Thymus (tissue), 11 donors: ENCODE data around the gene ASH1L. TPM values are rescaled to one million over a fixed set of nuclear protein-coding genes. Genes with fewer than 3 reads are reported as not detected.
"Not testable (repeated sequence)": the region's sequence is repeated elsewhere in the genome, so short reads cannot be mapped to it uniquely, and the experiment has no call there.

Experiments
- DNase-seq, 9 donors: peaks; one replicate each; pipeline ENCODE4 v3.0.0-alpha.2; 2013; ENCODE audit warnings: low spot score in 9 of 9, low read depth in 6 of 9, missing footprints in 1 of 9
- H3K27ac ChIP-seq, 2 donors: one replicate each; pipeline ENCODE4 v1.5.1; 2013; ENCODE audit warnings: control low read depth in 1 of 2, low read depth in 1 of 2, low read length in 1 of 2, mild to moderate bottlenecking in 1 of 2, moderate library complexity in 1 of 2
- H3K27me3 ChIP-seq, 2 donors: one replicate each; pipeline ENCODE4 v1.5.1; 2013; ENCODE audit warnings: low read length in 1 of 2; ENCODE audit not compliant: control insufficient read depth in 2 of 2, insufficient read depth in 1 of 2
- H3K36me3 ChIP-seq, 2 donors: one replicate each; pipeline ENCODE4 v1.5.1; 2013; ENCODE audit warnings: low read length in 1 of 2, mild to moderate bottlenecking in 1 of 2, moderate library complexity in 1 of 2; ENCODE audit not compliant: control insufficient read depth in 2 of 2, insufficient read depth in 2 of 2
- H3K4me1 ChIP-seq, 2 donors: one replicate each; pipeline ENCODE4 v1.5.1; 2013; ENCODE audit warnings: low read length in 2 of 2; ENCODE audit not compliant: control insufficient read depth in 2 of 2, insufficient read depth in 2 of 2
- H3K4me3 ChIP-seq, 2 donors: one replicate each; pipeline ENCODE4 v1.5.1; 2013; ENCODE audit warnings: low read length in 2 of 2, control low read depth in 1 of 2, mild to moderate bottlenecking in 1 of 2
- H3K9me3 ChIP-seq, 2 donors: one replicate each; pipeline ENCODE4 v1.5.1; 2013; ENCODE audit warnings: low read length in 1 of 2, mild to moderate bottlenecking in 1 of 2; ENCODE audit not compliant: control insufficient read depth in 2 of 2, insufficient read depth in 1 of 2
- WGBS: extraction: QIAGEN DNeasy Blood & Tissue Kit; methylation state at CpG from one replicate; pipeline ENCODE4 v1.1.7; 2013; 5-methylcytosine and 5-hydroxymethylcytosine counted together
- polyA plus RNA-seq: library from polyadenylated mRNA; stranded (reverse); fragments of 200-250 nt; gene quantifications from one replicate; pipeline ENCODE4 v1.2.3, GENCODE V29; 2013
- total RNA-seq: library from RNA; stranded (reverse); fragments of 120-200 nt; gene quantifications from one replicate; pipeline ENCODE4 v1.2.4, GENCODE V29; 2013
- donor health status: healthy.

Gene ASH1L
- total and polyA plus RNA-seq, 2 donors = 6.3 to 20.7 TPM

GRCh38 chr1:155529929-155530328 is 32.7 kb downstream of the ASH1L start:
- Histone ChIP-seq H3K36me3 (no peaks in the 10 kb centered on the region), H3K27me3 (no peaks in the 10 kb centered on the region), H3K4me1 (peaks cover 0 to 4% of the 10 kb centered on the region in 2 donors), H3K27ac (no peak overlapping the region), H3K9me3 (no peaks in the 10 kb centered on the region), H3K4me3 (no peak overlapping the region)
- 95% methylated on average over 3 of the region's 3 CpGs for WGBS
- no peak for DNase-seq

GRCh38 chr1:155529109-155529508 is 33.5 kb downstream of the ASH1L start:
- no peaks in the 10 kb centered on the region for H3K9me3 ChIP-seq
- H3K4me1 ChIP-seq = peaks cover 0 to 4% of the 10 kb centered on the region in 2 donors
- 91% methylated on average over 2 of the region's 2 CpGs for WGBS
- no peak for DNase-seq
- H3K36me3 ChIP-seq = no peaks in the 10 kb centered on the region
- H3K27ac ChIP-seq = no peak overlapping the region
- H3K27me3 ChIP-seq = no peaks in the 10 kb centered on the region
- H3K4me3 ChIP-seq = no peak overlapping the region

GRCh38 chr1:155527677-155528076 is 34.9 kb downstream of the ASH1L start:
- H3K9me3 ChIP-seq = no peaks in the 10 kb centered on the region
- DNase-seq = no peak
- H3K4me1 ChIP-seq = peaks cover 0 to 4% of the 10 kb centered on the region in 2 donors

GRCh38 chr1:155526356-155526755 is 36.2 kb downstream of the ASH1L start:
- no peaks in the 10 kb centered on the region for H3K27me3 ChIP-seq
- H3K27ac ChIP-seq = no peak overlapping the region
- H3K4me3 ChIP-seq = no peak overlapping the region
- no peak for DNase-seq
- H3K4me1 ChIP-seq = peaks cover 0 to 4% of the 10 kb centered on the region in 2 donors
- 97% methylated on average over 1 of the region's 1 CpG for WGBS
- no peaks in the 10 kb centered on the region for H3K9me3 ChIP-seq
- no peaks in the 10 kb centered on the region for H3K36me3 ChIP-seq

More at GRCh38 chr1:155527677-155528076, 34.9 kb downstream of the ASH1L start:
- Histone ChIP-seq H3K4me3 (no peak overlapping the region), H3K27ac (no peak overlapping the region), H3K36me3 (no peaks in the 10 kb centered on the region), H3K27me3 (no peaks in the 10 kb centered on the region)
- WGBS = 94% methylated on average over 6 of the region's 6 CpGs

- 95% methylated on average over 2 of the region's 2 CpGs for WGBS
- peaks cover 0 to 2% of the 10 kb centered on the region in 2 donors for H3K4me1 ChIP-seq
Observed at GRCh38 chr1:155522069-155522468, 40.5 kb downstream of the ASH1L start.

GRCh38 chr1:155518484-155518883 is 44.1 kb downstream of the ASH1L start:
- Histone ChIP-seq H3K4me3 (no peak overlapping the region), H3K9me3 (no peaks in the 10 kb centered on the region), H3K27ac (no peak overlapping the region), H3K27me3 (no peaks in the 10 kb centered on the region), H3K36me3 (peaks cover 9 to 44% of the 10 kb centered on the region in 2 donors), H3K4me1 (peaks cover 0 to 4% of the 10 kb centered on the region in 2 donors)
- 41% methylated on average over 4 of the region's 4 CpGs for WGBS
- no peak for DNase-seq

More at GRCh38 chr1:155522069-155522468, 40.5 kb downstream of the ASH1L start:
- Histone ChIP-seq H3K4me3 (no peak overlapping the region), H3K27ac (no peak overlapping the region), H3K27me3 (no peaks in the 10 kb centered on the region), H3K36me3 (peaks cover 4 to 26% of the 10 kb centered on the region in 2 donors), H3K9me3 (no peaks in the 10 kb centered on the region)
- DNase-seq = no peak

- DNase-seq = peak in 2 of 9 donors; percentile 7 to 25
- Histone ChIP-seq H3K4me3 (no peak overlapping the region), H3K9me3 (no peaks in the 10 kb centered on the region), H3K27ac (no peak overlapping the region), H3K36me3 (peaks cover 17 to 46% of the 10 kb centered on the region in 2 donors), H3K27me3 (no peaks in the 10 kb centered on the region), H3K4me1 (peaks cover 0 to 4% of the 10 kb centered on the region in 2 donors)
- WGBS = 91% methylated on average over 14 of the region's 14 CpGs
Observed at GRCh38 chr1:155514582-155515187, 47.9 kb downstream of the ASH1L start.

- Histone ChIP-seq H3K9me3 (no peaks in the 10 kb centered on the region), H3K27me3 (no peaks in the 10 kb centered on the region), H3K4me1 (peaks cover 0 to 5% of the 10 kb centered on the region in 2 donors), H3K4me3 (no peak overlapping the region), H3K36me3 (peaks cover 16 to 44% of the 10 kb centered on the region in 2 donors), H3K27ac (no peak overlapping the region)
- 97% methylated on average over 3 of the region's 3 CpGs for WGBS
- no peak for DNase-seq
Observed at GRCh38 chr1:155513300-155513916, 49.2 kb downstream of the ASH1L start.

- not testable (repeated sequence) for H3K27ac ChIP-seq, H3K9me3 ChIP-seq, H3K4me3 ChIP-seq, H3K27me3 ChIP-seq, H3K4me1 ChIP-seq, DNase-seq
- H3K36me3 ChIP-seq = peaks cover 20 to 44% of the 10 kb centered on the region in 2 donors
- WGBS = 98% methylated on average over 6 of the region's 6 CpGs
Observed at GRCh38 chr1:155511385-155511784, 51.2 kb downstream of the ASH1L start.
